ENCODE data around the gene PCDHGC4.

The PCDHGC4 gene

GRCh38 chr5:141484641-141485311 is at the start of gene PCDHGC4:
Gene PCDHGC4 (plus strand): TSS chr5:141485030. CDS start chr5:141485174, 144 bp downstream.
- no peak for DNase-seq (ENCODE audit: low read depth in 2 of 2)

- DNase-seq (ENCODE audit: low read depth in 2 of 2): no peak
Measured at GRCh38 chr5:141437221-141437620, 47.6 kb upstream of the PCDHGC4 start.

GRCh38 chr5:141439411-141440141 is 45.3 kb upstream of the PCDHGC4 start:
- no peak for DNase-seq (ENCODE audit: low read depth in 2 of 2)

DNA sequence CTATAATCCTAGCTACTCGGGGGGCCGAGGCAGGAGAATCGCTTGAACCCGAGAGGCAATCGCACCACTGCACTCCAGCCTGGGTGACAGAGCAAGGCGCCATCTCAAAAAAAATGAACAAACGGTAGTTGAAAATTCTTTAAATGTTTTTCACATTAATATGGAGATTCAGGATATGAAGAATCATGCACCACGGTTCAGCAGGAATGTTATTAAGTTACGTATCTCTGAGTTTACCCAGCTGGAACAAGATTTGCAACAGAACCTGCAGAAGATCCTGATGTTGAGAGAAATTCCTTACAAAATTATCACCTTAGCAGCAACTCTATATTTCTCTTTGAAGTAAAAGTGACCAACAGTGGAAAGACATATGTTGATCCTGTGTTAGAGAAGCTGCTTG is 44.5 kb upstream of the PCDHGC4 start:
- no peak for DNase-seq (ENCODE audit: low read depth in 2 of 2)

DNA sequence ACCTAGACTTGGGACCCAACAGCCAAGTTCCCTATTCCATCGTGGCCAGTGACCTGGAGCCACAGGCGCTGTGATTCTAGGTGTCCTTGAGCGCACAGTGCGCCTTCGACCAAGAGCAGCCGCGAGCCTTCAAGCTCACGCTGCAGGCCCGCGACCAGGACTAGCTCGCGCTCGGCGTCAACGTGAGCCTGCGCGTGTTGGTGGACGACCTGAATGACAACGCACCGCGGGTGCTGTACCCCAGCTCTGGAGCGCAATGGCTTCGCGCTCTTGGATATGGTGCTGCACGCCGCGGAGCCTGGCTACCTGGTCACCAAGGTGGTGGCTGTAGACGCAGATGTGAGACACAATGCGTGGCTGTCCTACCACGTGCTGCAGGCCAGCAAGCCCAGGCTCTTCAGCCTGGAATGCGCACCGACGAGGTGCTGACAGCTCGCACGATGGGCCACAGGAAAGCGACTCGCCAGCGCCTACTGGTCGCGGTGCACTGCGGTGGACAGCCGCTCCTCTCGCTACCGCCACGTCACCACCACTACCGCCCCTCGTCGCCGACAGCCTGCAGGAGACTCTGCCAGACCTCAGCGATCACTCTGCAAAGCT is 43.2 kb upstream of the PCDHGC4 start:
- no peak for DNase-seq (ENCODE audit: low read depth in 2 of 2)

- no peak for DNase-seq (ENCODE audit: low read depth in 2 of 2)
Measured at GRCh38 chr5:141465351-141465750, 19.5 kb upstream of the PCDHGC4 start.

GRCh38 chr5:141475625-141476131 is 9.2 kb upstream of the PCDHGC4 start, which contains the start of gene PCDHGC3:
Gene PCDHGC3 (plus strand): TSS chr5:141475966. CDS start chr5:141476117, 151 bp downstream.
- no peak for DNase-seq (ENCODE audit: low read depth in 2 of 2)

DNA sequence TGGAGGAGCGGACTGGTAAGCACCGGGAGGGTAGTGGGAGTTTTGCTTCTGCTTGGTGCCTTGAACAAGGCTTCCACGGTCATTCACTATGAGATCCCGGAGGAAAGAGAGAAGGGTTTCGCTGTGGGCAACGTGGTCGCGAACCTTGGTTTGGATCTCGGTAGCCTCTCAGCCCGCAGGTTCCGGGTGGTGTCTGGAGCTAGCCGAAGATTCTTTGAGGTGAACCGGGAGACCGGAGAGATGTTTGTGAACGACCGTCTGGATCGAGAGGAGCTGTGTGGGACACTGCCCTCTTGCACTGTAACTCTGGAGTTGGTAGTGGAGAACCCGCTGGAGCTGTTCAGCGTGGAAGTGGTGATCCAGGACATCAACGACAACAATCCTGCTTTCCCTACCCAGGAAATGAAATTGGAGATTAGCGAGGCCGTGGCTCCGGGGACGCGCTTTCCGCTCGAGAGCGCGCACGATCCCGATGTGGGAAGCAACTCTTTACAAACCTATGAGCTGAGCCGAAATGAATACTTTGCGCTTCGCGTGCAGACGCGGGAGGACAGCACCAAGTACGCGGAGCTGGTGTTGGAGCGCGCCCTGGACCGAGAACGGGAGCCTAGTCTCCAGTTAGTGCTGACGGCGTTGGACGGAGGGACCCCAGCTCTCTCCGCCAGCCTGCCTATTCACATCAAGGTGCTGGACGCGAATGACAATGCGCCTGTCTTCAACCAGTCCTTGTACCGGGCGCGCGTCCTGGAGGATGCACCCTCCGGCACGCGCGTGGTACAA is 8.5 kb upstream of the PCDHGC4 start:
- no peak for DNase-seq (ENCODE audit: low read depth in 2 of 2)

DNA sequence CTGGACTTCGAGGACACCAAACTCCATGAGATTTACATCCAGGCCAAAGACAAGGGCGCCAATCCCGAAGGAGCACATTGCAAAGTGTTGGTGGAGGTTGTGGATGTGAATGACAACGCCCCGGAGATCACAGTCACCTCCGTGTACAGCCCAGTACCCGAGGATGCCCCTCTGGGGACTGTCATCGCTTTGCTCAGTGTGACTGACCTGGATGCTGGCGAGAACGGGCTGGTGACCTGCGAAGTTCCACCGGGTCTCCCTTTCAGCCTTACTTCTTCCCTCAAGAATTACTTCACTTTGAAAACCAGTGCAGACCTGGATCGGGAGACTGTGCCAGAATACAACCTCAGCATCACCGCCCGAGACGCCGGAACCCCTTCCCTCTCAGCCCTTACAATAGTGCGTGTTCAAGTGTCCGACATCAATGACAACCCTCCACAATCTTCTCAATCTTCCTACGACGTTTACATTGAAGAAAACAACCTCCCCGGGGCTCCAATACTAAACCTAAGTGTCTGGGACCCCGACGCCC is 7.7 kb upstream of the PCDHGC4 start:
- DNase-seq (ENCODE audit: low read depth in 2 of 2): no peak

GRCh38 chr5:141477815-141478214 is 7.0 kb upstream of the PCDHGC4 start:
- DNase-seq (ENCODE audit: low read depth in 2 of 2): no peak

- DNase-seq (ENCODE audit: low read depth in 2 of 2): no peak
Measured at GRCh38 chr5:141478321-141478945, 6.4 kb upstream of the PCDHGC4 start.

GRCh38 chr5:141479776-141480175 is 5.1 kb upstream of the PCDHGC4 start:
- no peak for DNase-seq (ENCODE audit: low read depth in 2 of 2)

GRCh38 chr5:141483902-141484301 is 928 bp upstream of the PCDHGC4 start:
- no peak for DNase-seq (ENCODE audit: low read depth in 2 of 2)

- no peak for DNase-seq (ENCODE audit: low read depth in 2 of 2)
Measured at GRCh38 chr5:141484310-141484640, 555 bp upstream of the PCDHGC4 start.

DNA sequence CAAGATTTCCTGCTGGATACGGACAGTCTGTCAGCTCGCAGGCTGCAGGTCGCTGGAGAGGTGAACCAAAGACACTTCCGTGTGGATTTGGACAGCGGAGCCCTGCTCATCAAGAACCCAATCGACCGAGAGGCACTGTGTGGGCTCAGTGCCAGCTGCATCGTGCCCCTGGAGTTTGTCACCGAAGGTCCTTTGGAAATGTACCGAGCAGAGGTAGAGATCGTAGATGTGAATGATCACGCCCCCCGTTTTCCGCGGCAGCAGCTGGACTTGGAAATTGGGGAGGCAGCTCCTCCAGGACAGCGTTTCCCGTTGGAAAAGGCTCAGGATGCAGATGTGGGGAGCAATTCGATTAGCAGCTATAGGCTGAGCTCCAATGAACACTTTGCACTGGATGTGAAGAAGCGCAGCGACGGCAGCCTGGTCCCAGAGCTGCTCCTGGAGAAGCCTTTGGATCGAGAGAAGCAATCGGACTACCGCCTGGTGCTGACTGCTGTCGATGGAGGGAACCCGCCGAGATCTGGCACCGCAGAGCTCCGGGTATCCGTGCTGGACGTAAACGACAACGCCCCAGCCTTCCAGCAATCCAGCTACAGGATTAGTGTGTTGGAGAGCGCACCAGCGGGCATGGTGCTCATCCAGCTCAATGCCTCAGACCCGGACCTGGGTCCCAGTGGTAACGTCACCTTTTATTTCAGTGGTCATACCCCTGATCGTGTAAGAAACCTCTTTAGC is 658 bp downstream of the PCDHGC4 start:
- DNase-seq (ENCODE audit: low read depth in 2 of 2): no peak

GRCh38 chr5:141486091-141486490 is 1.3 kb downstream of the PCDHGC4 start:
- no peak for DNase-seq (ENCODE audit: low read depth in 2 of 2)

DNA sequence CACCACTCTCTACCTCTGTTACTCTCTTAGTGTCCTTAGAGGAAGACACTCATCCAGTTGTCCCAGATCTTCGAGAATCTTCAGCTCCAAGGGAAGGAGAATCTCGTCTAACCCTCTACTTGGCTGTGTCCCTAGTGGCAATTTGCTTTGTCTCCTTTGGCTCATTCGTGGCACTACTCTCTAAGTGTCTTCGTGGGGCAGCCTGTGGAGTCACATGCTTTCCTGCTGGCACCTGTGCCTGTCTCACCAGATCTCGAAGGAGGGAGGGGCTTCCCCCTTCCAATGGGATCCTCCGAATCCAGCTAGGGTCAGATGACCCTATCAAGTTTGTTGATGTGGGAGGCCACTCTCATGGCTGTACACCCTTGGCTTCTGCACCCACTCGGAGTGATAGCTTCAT is 2.3 kb downstream of the PCDHGC4 start:
- no peak for DNase-seq (ENCODE audit: low read depth in 2 of 2)

- DNase-seq (ENCODE audit: low read depth in 2 of 2): no peak
Measured at GRCh38 chr5:141488591-141489561, 4.0 kb downstream of the PCDHGC4 start, which contains the start of gene PCDHGC5. Gene PCDHGC5 (plus strand): TSS chr5:141489081. CDS start chr5:141489241, 160 bp downstream.

DNA sequence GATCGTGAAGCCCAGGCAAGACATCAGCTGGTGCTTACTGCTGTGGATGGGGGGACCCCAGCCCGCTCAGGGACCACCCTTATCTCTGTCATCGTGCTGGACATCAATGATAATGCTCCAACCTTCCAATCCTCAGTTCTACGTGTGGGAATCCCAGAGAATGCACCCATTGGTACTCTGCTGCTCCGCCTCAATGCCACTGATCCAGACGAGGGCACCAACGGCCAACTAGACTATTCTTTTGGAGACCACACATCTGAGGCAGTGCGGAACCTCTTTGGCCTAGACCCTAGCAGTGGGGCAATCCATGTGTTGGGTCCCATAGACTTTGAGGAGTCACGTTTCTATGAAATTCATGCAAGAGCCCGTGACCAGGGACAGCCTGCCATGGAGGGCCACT is 5.0 kb downstream of the PCDHGC4 start:
- DNase-seq (ENCODE audit: low read depth in 2 of 2): no peak
